MCF 10A (cell line): ENCODE results near the gene PPP1R16B. TPM values are rescaled to one million over a fixed set of nuclear protein-coding genes. Genes with fewer than 3 reads are reported as not detected.
A peak's percentile ranks its signal among the peaks of the same experiment; 100 is the strongest.

ENCODE experiments used
- BruUV-seq: library from RNA; stranded (reverse); fragments of 400-500 nt; replicated peaks from 2 replicates; lab custom pipeline; 2021; lab: Mats Ljungman, UMichigan
- CTCF ChIA-PET: fragments of 300-600 bp; sonication (Branson Sonifier 250); formaldehyde crosslinking; extraction: SDS; loops from one replicate; lab custom pipeline; 2021; ENCODE audit warnings: antibody characterized with exemption, inconsistent platforms; lab: Yijun Ruan, JAX
- POLR2A ChIA-PET: fragments of 300-600, 350-650 bp; sonication (Branson Sonifier 250); formaldehyde crosslinking; extraction: SDS; loops from one replicate; lab custom pipeline; 2020; ENCODE audit warnings: antibody characterized with exemption, inconsistent platforms; lab: Yijun Ruan, JAX
- DNase-seq: peaks from one replicate; pipeline ENCODE4 v3.0.0-alpha.2; 2018; ENCODE audit not compliant: unreplicated experiment
- H3K27ac Mint-ChIP-seq: one replicate; pipeline ENCODE4 v1.8.0; 2022; ENCODE audit warnings: mild to moderate bottlenecking, low read depth, mixed read lengths; ENCODE audit not compliant: unreplicated experiment
- H3K27me3 Mint-ChIP-seq: one replicate; pipeline ENCODE4 v1.8.0; 2022; ENCODE audit warnings: mixed read lengths; ENCODE audit not compliant: insufficient read depth, unreplicated experiment
- H3K36me3 Mint-ChIP-seq: one replicate; pipeline ENCODE4 v1.8.0; 2022; ENCODE audit warnings: mild to moderate bottlenecking, moderate library complexity, mixed read lengths; ENCODE audit not compliant: insufficient read depth, unreplicated experiment
- H3K4me1 Mint-ChIP-seq: one replicate; pipeline ENCODE4 v1.8.0; 2022; ENCODE audit warnings: mixed read lengths; ENCODE audit not compliant: insufficient read depth, unreplicated experiment
- H3K4me3 Mint-ChIP-seq: one replicate; pipeline ENCODE4 v1.8.0; 2022; ENCODE audit warnings: mild to moderate bottlenecking, moderate library complexity, mixed read lengths; ENCODE audit not compliant: unreplicated experiment
- H3K9me3 Mint-ChIP-seq: one replicate; pipeline ENCODE4 v1.8.0; 2022; ENCODE audit warnings: mixed read lengths; ENCODE audit not compliant: unreplicated experiment
- CTCF ChIP-seq: fragments of 200-600 bp; IDR thresholded peaks from one replicate; pipeline ENCODE4 v1.8.0; 2022; ENCODE audit warnings: antibody characterized with exemption, mild to moderate bottlenecking; ENCODE audit not compliant: unreplicated experiment
- intact Hi-C: fragments of 100-400 bp; cut with micrococcal nuclease; formaldehyde crosslinking; loops from 2 replicates; pipeline ENCODE4 v1.14.1; 2022
- total RNA-seq: library from RNA; stranded (reverse); gene quantifications from 2 replicates; pipeline ENCODE4 v1.2.3, GENCODE V29; 2022

Gene PPP1R16B
- total RNA-seq, 1 experiment from 2014 or later, result not detected

GRCh38 chr20:38927902-38928578 lies 122.5 kb downstream of the PPP1R16B start:
- H3K4me3 Mint-ChIP-seq, result peak overlapping the region; percentile 77
- no peak for TF ChIP-seq CTCF
- peak; percentile 68 for DNase-seq
- H3K4me1 Mint-ChIP-seq, result peaks cover 27% of the 10 kb centered on the region
- ChIA-PET CTCF (interaction anchor here (0.6 to 15.2 kb wide), 14 partner anchors 10 to 1731 kb away, joined by 3 to 132 read pairs (median 4); partner anchors contain the start of genes DHX35 and RALGAPB), POLR2A (interaction anchor here (0.6 to 6.9 kb wide), 10 partner anchors 8 to 179 kb away, joined by 3 to 88 read pairs (median 4); partner anchors contain the start of genes ACTR5 and DHX35)
- intact Hi-C loops, result loop anchor here (2.0 kb wide), 1 partner anchor 35 kb away; the partner anchor contains the start of gene DHX35
- H3K27ac Mint-ChIP-seq, result peak overlapping the region; percentile 4
- no peaks in the 10 kb centered on the region for H3K27me3 Mint-ChIP-seq
- no peaks in the 10 kb centered on the region for H3K36me3 Mint-ChIP-seq
- no peaks in the 10 kb centered on the region for H3K9me3 Mint-ChIP-seq
- no TSS peak for BruUV-seq

GRCh38 chr20:38930242-38930569 lies 124.7 kb downstream of the PPP1R16B start:
- no peak for DNase-seq
- POLR2A ChIA-PET, result interaction anchor here (0.6 to 6.9 kb wide), 4 partner anchors 9 to 181 kb away, joined by 3 to 88 read pairs (median 4); partner anchors contain the start of genes ACTR5 and DHX35

GRCh38 chr20:38931984-38932383 lies 126.5 kb downstream of the PPP1R16B start:
- ChIA-PET CTCF (interaction anchor here (0.8 to 15.2 kb wide), 9 partner anchors 10 to 282 kb away, joined by 3 to 132 read pairs (median 4); partner anchors contain the start of gene DHX35), POLR2A (interaction anchor here (0.7 to 2.4 kb wide), 6 partner anchors 12 to 183 kb away, joined by 3 to 25 read pairs (median 5); partner anchors contain the start of genes ACTR5 and DHX35)
- no peak for TF ChIP-seq CTCF
- Mint-ChIP-seq H3K9me3 (no peaks in the 10 kb centered on the region), H3K4me1 (peaks cover 37% of the 10 kb centered on the region), H3K27me3 (no peaks in the 10 kb centered on the region), H3K36me3 (no peaks in the 10 kb centered on the region), H3K27ac (peak overlapping the region; percentile 81), H3K4me3 (no peak overlapping the region)
- DNase-seq, result no peak
- BruUV-seq, result no TSS peak
- intact Hi-C loops, result no loop called here

More at GRCh38 chr20:38930242-38930569, 124.7 kb downstream of the PPP1R16B start:
- H3K4me3 Mint-ChIP-seq, result no peak overlapping the region
- no TSS peak for BruUV-seq
- CTCF ChIA-PET, result interaction anchor here (0.5 to 15.2 kb wide), 11 partner anchors 12 to 1983 kb away, joined by 3 to 132 read pairs (median 5); partner anchors contain the start of gene DHX35
- TF ChIP-seq CTCF, result no peak
- no peak overlapping the region for H3K27ac Mint-ChIP-seq
- H3K9me3 Mint-ChIP-seq, result no peaks in the 10 kb centered on the region
- H3K36me3 Mint-ChIP-seq, result no peaks in the 10 kb centered on the region
- H3K4me1 Mint-ChIP-seq, result peaks cover 30% of the 10 kb centered on the region
- no peaks in the 10 kb centered on the region for H3K27me3 Mint-ChIP-seq
- intact Hi-C loops, result no loop called here
